Mesenchymal stem cell (in vitro differentiated cells and primary cell): ENCODE measurements around the gene RIC1.

Experiments used
- DNase-seq: peaks from one replicate; pipeline ENCODE4 v3.0.0-alpha.2; 2013
- H2AFZ ChIP-seq: one replicate; pipeline ENCODE4 v1.6.1; 2013; ENCODE audit warnings: low read depth, mild to moderate bottlenecking, control low read depth, inconsistent platforms, low read length, moderate library complexity
- H2AK5ac ChIP-seq: 2 replicates; pipeline ENCODE4 v1.6.1; 2013; ENCODE audit warnings: low read length, moderate library complexity, mild to moderate bottlenecking, inconsistent platforms; ENCODE audit not compliant: severe bottlenecking
- H2BK120ac ChIP-seq: one replicate; pipeline ENCODE4 v1.6.1; 2013; ENCODE audit warnings: low read depth, mild to moderate bottlenecking, inconsistent platforms, low read length, moderate library complexity
- H2BK12ac ChIP-seq, 2 experiments: one replicate each; pipeline ENCODE4 v1.6.1; 2013; ENCODE audit warnings: inconsistent platforms in 2 of 2, low read length in 2 of 2, mild to moderate bottlenecking in 2 of 2, moderate library complexity in 2 of 2, control low read depth in 1 of 2
- H2BK15ac ChIP-seq: one replicate; pipeline ENCODE4 v1.6.1; 2013; ENCODE audit warnings: mild to moderate bottlenecking, low read depth, inconsistent platforms; ENCODE audit not compliant: poor library complexity, severe bottlenecking
- H2BK5ac ChIP-seq: 2 replicates; pipeline ENCODE4 v1.6.1; 2013; ENCODE audit warnings: low read depth, mild to moderate bottlenecking, low read length, control low read depth, inconsistent platforms; ENCODE audit not compliant: poor library complexity, severe bottlenecking
- H3K14ac ChIP-seq, 2 experiments: one replicate each; pipeline ENCODE4 v1.6.1; 2013; ENCODE audit warnings: inconsistent platforms in 2 of 2, low read length in 2 of 2, control low read depth in 1 of 2, mild to moderate bottlenecking in 1 of 2, moderate library complexity in 1 of 2
- H3K18ac ChIP-seq, 2 experiments: one replicate each; pipeline ENCODE4 v1.6.1; 2013; ENCODE audit warnings: inconsistent platforms in 2 of 2, low read length in 2 of 2, control low read depth in 1 of 2, low read depth in 1 of 2, mild to moderate bottlenecking in 1 of 2
- H3K23ac ChIP-seq, 2 experiments: one replicate each; pipeline ENCODE4 v1.6.1; 2013; ENCODE audit warnings: inconsistent platforms in 2 of 2, low read length in 2 of 2, mild to moderate bottlenecking in 2 of 2, moderate library complexity in 2 of 2, control low read depth in 1 of 2
- H3K27ac ChIP-seq: 2 replicates; pipeline ENCODE4 v1.5.1; 2013; ENCODE audit warnings: mild to moderate bottlenecking, moderate library complexity, low read length, control low read depth, inconsistent platforms; ENCODE audit not compliant: poor library complexity, severe bottlenecking
- H3K27me3 ChIP-seq, 2 experiments: 2 replicates each; pipeline versions ENCODE4 v1.6.1 to v1.7.0; 2013; ENCODE audit warnings: low read length in 2 of 2, mild to moderate bottlenecking in 2 of 2, moderate library complexity in 2 of 2, control low read depth in 1 of 2, inconsistent platforms in 1 of 2; ENCODE audit not compliant: control insufficient read depth in 1 of 2, insufficient read depth in 1 of 2
- H3K36me3 ChIP-seq, 2 experiments: 2 replicates each; pipeline versions ENCODE4 v1.6.1 to v1.7.0; 2013; ENCODE audit warnings: low read length in 2 of 2, control low read depth in 1 of 2, inconsistent platforms in 1 of 2, low read depth in 1 of 2, mild to moderate bottlenecking in 1 of 2; ENCODE audit not compliant: insufficient read depth in 2 of 2, control insufficient read depth in 1 of 2
- H3K4ac ChIP-seq, 2 experiments: one replicate each; pipeline ENCODE4 v1.6.1; 2013; ENCODE audit warnings: inconsistent platforms in 2 of 2, low read length in 2 of 2, mild to moderate bottlenecking in 2 of 2, moderate library complexity in 2 of 2, control low read depth in 1 of 2, low read depth in 1 of 2
- H3K4me1 ChIP-seq: 2 replicates; pipeline ENCODE4 v1.6.1; 2013; ENCODE audit warnings: low read depth, low read length, control low read depth; ENCODE audit not compliant: control insufficient read depth, insufficient read depth
- H3K4me2 ChIP-seq: 2 replicates; pipeline ENCODE4 v1.6.1; 2013; ENCODE audit warnings: low read length, mild to moderate bottlenecking, inconsistent platforms; ENCODE audit not compliant: poor library complexity, severe bottlenecking
- H3K4me3 ChIP-seq, 2 experiments: 2 replicates each; pipeline versions ENCODE4 v1.5.1 to v1.7.0; 2013; ENCODE audit warnings: low read length in 2 of 2, mild to moderate bottlenecking in 2 of 2, control low read depth in 1 of 2, low read depth in 1 of 2; ENCODE audit not compliant: insufficient read depth in 1 of 2
- H3K79me1 ChIP-seq: replicated peaks from 2 replicates; pipeline ENCODE4 v1.6.1; 2013; ENCODE audit warnings: mild to moderate bottlenecking, control low read depth, low read length, inconsistent platforms; ENCODE audit not compliant: poor library complexity, severe bottlenecking
- H3K9ac ChIP-seq: 2 replicates; pipeline ENCODE4 v1.7.0; 2013; ENCODE audit warnings: mild to moderate bottlenecking, low read length, moderate library complexity
- H3K9me3 ChIP-seq: 2 replicates; pipeline ENCODE4 v1.7.0; 2013; ENCODE audit warnings: mild to moderate bottlenecking, low read length; ENCODE audit not compliant: control insufficient read depth
- H4K8ac ChIP-seq: one replicate; pipeline ENCODE4 v1.6.1; 2013; ENCODE audit warnings: inconsistent platforms, mild to moderate bottlenecking, low read length, moderate library complexity
- H4K91ac ChIP-seq: one replicate; pipeline ENCODE4 v1.6.1; 2013; ENCODE audit warnings: mild to moderate bottlenecking, low read length, inconsistent platforms
- WGBS: methylation state at CpG from one replicate; pipeline ENCODE4 v1.1.7; 2013; ENCODE audit warnings: mixed read lengths; 5-methylcytosine and 5-hydroxymethylcytosine counted together

RIC1 gene

GRCh38 chr9:5612185-5612530, 16.7 kb upstream of the RIC1 start:
- peaks cover 4% of the 10 kb centered on the region for H3K4me1 ChIP-seq
- no peak overlapping the region for H2AFZ ChIP-seq
- no peak overlapping the region for H2BK5ac ChIP-seq
- no peak overlapping the region for H2AK5ac ChIP-seq
- no peak overlapping the region for H2BK120ac ChIP-seq
- no peak overlapping the region for H3K4me2 ChIP-seq
- H2BK12ac ChIP-seq = no peak overlapping the region
- no peak overlapping the region for H3K4me3 ChIP-seq
- no peak overlapping the region for H3K9ac ChIP-seq
- no peak overlapping the region for H3K27ac ChIP-seq
- no peak for DNase-seq
- H3K14ac ChIP-seq = no peak overlapping the region
- no peaks in the 10 kb centered on the region for H3K27me3 ChIP-seq
- H3K36me3 ChIP-seq = no peaks in the 10 kb centered on the region
- no peak overlapping the region for H3K4ac ChIP-seq
- H2BK15ac ChIP-seq = no peak overlapping the region
- H3K9me3 ChIP-seq = no peaks in the 10 kb centered on the region
- no peak overlapping the region for H3K23ac ChIP-seq
- H4K91ac ChIP-seq = no peak overlapping the region
- peaks cover 3% of the 10 kb centered on the region for H3K79me1 ChIP-seq
- H4K8ac ChIP-seq = no peak overlapping the region
- no peak overlapping the region for H3K18ac ChIP-seq

- H2BK120ac ChIP-seq = no peak overlapping the region
- H4K8ac ChIP-seq = no peak overlapping the region
- peaks cover 3% of the 10 kb centered on the region for H3K79me1 ChIP-seq
- H3K23ac ChIP-seq = no peak overlapping the region
- DNase-seq = no peak
- H2BK5ac ChIP-seq = no peak overlapping the region
- no peaks in the 10 kb centered on the region for H3K9me3 ChIP-seq
- 96% methylated on average over 4 of the region's 4 CpGs for WGBS
- no peak overlapping the region for H3K14ac ChIP-seq
- H3K4me2 ChIP-seq = no peak overlapping the region
- H2AFZ ChIP-seq = no peak overlapping the region
- H3K4me3 ChIP-seq = no peak overlapping the region
- H3K27me3 ChIP-seq = no peaks in the 10 kb centered on the region
- H3K18ac ChIP-seq = no peak overlapping the region
- H2BK12ac ChIP-seq = no peak overlapping the region
- no peak overlapping the region for H4K91ac ChIP-seq
- H3K4ac ChIP-seq = no peak overlapping the region
- peaks cover 4% of the 10 kb centered on the region for H3K4me1 ChIP-seq
- no peak overlapping the region for H2AK5ac ChIP-seq
- H2BK15ac ChIP-seq = no peak overlapping the region
- no peak overlapping the region for H3K9ac ChIP-seq
- no peaks in the 10 kb centered on the region for H3K36me3 ChIP-seq
- no peak overlapping the region for H3K27ac ChIP-seq
Measured at GRCh38 chr9:5614192-5614591, 14.7 kb upstream of the RIC1 start.

- peaks cover 5% of the 10 kb centered on the region for H3K79me1 ChIP-seq
- no peak overlapping the region for H3K23ac ChIP-seq
- H2BK15ac ChIP-seq = no peak overlapping the region
Measured at GRCh38 chr9:5614985-5615384, 13.9 kb upstream of the RIC1 start.

GRCh38 chr9:5617749-5618148, 11.2 kb upstream of the RIC1 start:
- Histone ChIP-seq H2AK5ac (no peak overlapping the region), H2AFZ (no peak overlapping the region), H3K14ac (no peak overlapping the region)

More at GRCh38 chr9:5614985-5615384, 13.9 kb upstream of the RIC1 start:
- H3K4me1 ChIP-seq = peaks cover 4% of the 10 kb centered on the region
- H3K9me3 ChIP-seq = no peaks in the 10 kb centered on the region
- H2AK5ac ChIP-seq = no peak overlapping the region
- no peaks in the 10 kb centered on the region for H3K27me3 ChIP-seq
- no peak overlapping the region for H3K4me3 ChIP-seq
- H2AFZ ChIP-seq = no peak overlapping the region
- no peak overlapping the region for H3K14ac ChIP-seq
- no peak overlapping the region for H2BK120ac ChIP-seq
- no peak overlapping the region for H2BK5ac ChIP-seq
- H3K36me3 ChIP-seq = no peaks in the 10 kb centered on the region
- 68% methylated on average over 2 of the region's 3 CpGs for whole genome bisulfite sequencing
- H3K18ac ChIP-seq = no peak overlapping the region
- H3K4me2 ChIP-seq = no peak overlapping the region
- no peak overlapping the region for H3K9ac ChIP-seq
- H3K27ac ChIP-seq = no peak overlapping the region
- no peak overlapping the region for H2BK12ac ChIP-seq
- H4K8ac ChIP-seq = no peak overlapping the region
- H4K91ac ChIP-seq = no peak overlapping the region
- DNase-seq = no peak
- no peak overlapping the region for H3K4ac ChIP-seq

More at GRCh38 chr9:5617749-5618148, 11.2 kb upstream of the RIC1 start:
- Histone ChIP-seq H4K91ac (no peak overlapping the region), H3K79me1 (peaks cover 7% of the 10 kb centered on the region), H2BK120ac (no peak overlapping the region), H3K23ac (no peak overlapping the region), H3K4me3 (no peak overlapping the region), H2BK15ac (no peak overlapping the region), H3K4me2 (no peak overlapping the region), H3K27me3 (no peaks in the 10 kb centered on the region), H2BK12ac (no peak overlapping the region), H3K4me1 (no peaks in the 10 kb centered on the region), H3K9ac (no peak overlapping the region), H3K36me3 (no peaks in the 10 kb centered on the region), H4K8ac (no peak overlapping the region), H2BK5ac (no peak overlapping the region), H3K9me3 (no peaks in the 10 kb centered on the region), H3K27ac (no peak overlapping the region), H3K18ac (no peak overlapping the region), H3K4ac (no peak overlapping the region)
- DNase-seq = no peak
